ENCODE results near the gene KCNMA1. TPM values are rescaled to one million over a fixed set of nuclear protein-coding genes. Genes with fewer than 3 reads are reported as not detected.

Gene KCNMA1
- polyA plus RNA-seq, 4 donors = 2.7 to 8.6 (median 7.7) TPM

GRCh38 chr10:77072361-77072835 is 565.2 kb downstream of the KCNMA1 start:
- WGBS, 3 donors = 69 to 82% (median 73%) methylated on average over 10 of the region's 10 CpGs
- H3K27me3 ChIP-seq (ENCODE audit: control insufficient read depth in 3 of 3, insufficient read depth in 3 of 3, low read length in 3 of 3) = no peaks in the 10 kb centered on the region
- H3K9me3 ChIP-seq (ENCODE audit: control insufficient read depth in 2 of 2, insufficient read depth in 1 of 2, low read depth in 1 of 2, low read length in 1 of 2) = no peaks in the 10 kb centered on the region
- no peak for FAIRE-seq
- no peaks in the 10 kb centered on the region for H3K4me1 ChIP-seq (ENCODE audit: control insufficient read depth in 3 of 3, insufficient read depth in 2 of 3, low read depth in 1 of 3, low read length in 2 of 3)
- no peak overlapping the region for H3K27ac ChIP-seq (ENCODE audit: low read depth in 1 of 3, low read length in 2 of 3)
- no peak overlapping the region for H3K4me3 ChIP-seq (ENCODE audit: low read depth in 1 of 3, low read length in 3 of 3)
- peaks cover 0 to 4% (median 0%) of the 10 kb centered on the region in 3 donors for H3K36me3 ChIP-seq (ENCODE audit: control insufficient read depth in 3 of 3, insufficient read depth in 2 of 3, low read depth in 1 of 3, low read length in 3 of 3)
- DNase-seq = no peak

- WGBS, 3 donors = 37 to 73% (median 64%) methylated on average over 3 of the region's 3 CpGs
- no peaks in the 10 kb centered on the region for H3K27me3 ChIP-seq (ENCODE audit: control insufficient read depth in 3 of 3, insufficient read depth in 3 of 3, low read length in 3 of 3)
- no peak overlapping the region for H3K4me3 ChIP-seq (ENCODE audit: low read depth in 1 of 3, low read length in 3 of 3)
- H3K4me1 ChIP-seq (ENCODE audit: control insufficient read depth in 3 of 3, insufficient read depth in 2 of 3, low read depth in 1 of 3, low read length in 2 of 3) = no peaks in the 10 kb centered on the region
- no peak overlapping the region for H3K27ac ChIP-seq (ENCODE audit: low read depth in 1 of 3, low read length in 2 of 3)
- H3K36me3 ChIP-seq (ENCODE audit: control insufficient read depth in 3 of 3, insufficient read depth in 2 of 3, low read depth in 1 of 3, low read length in 3 of 3) = peaks cover 0 to 4% (median 0%) of the 10 kb centered on the region in 3 donors
- FAIRE-seq (no peak), DNase-seq (no peak)
- H3K9me3 ChIP-seq (ENCODE audit: control insufficient read depth in 2 of 2, insufficient read depth in 1 of 2, low read depth in 1 of 2, low read length in 1 of 2) = no peaks in the 10 kb centered on the region
Observed at GRCh38 chr10:77071956-77072355, 565.7 kb downstream of the KCNMA1 start.

GRCh38 chr10:77071001-77071511 is 566.6 kb downstream of the KCNMA1 start:
- peaks cover 0 to 4% (median 0%) of the 10 kb centered on the region in 3 donors for H3K36me3 ChIP-seq (ENCODE audit: control insufficient read depth in 3 of 3, insufficient read depth in 2 of 3, low read depth in 1 of 3, low read length in 3 of 3)
- H3K4me1 ChIP-seq (ENCODE audit: control insufficient read depth in 3 of 3, insufficient read depth in 2 of 3, low read depth in 1 of 3, low read length in 2 of 3) = no peaks in the 10 kb centered on the region
- no peak for DNase-seq
- no peak overlapping the region for H3K27ac ChIP-seq (ENCODE audit: low read depth in 1 of 3, low read length in 2 of 3)
- no peak overlapping the region for H3K4me3 ChIP-seq (ENCODE audit: low read depth in 1 of 3, low read length in 3 of 3)
- H3K27me3 ChIP-seq (ENCODE audit: control insufficient read depth in 3 of 3, insufficient read depth in 3 of 3, low read length in 3 of 3) = no peaks in the 10 kb centered on the region
- WGBS, 3 donors = 77 to 93% (median 80%) methylated on average over 4 of the region's 4 CpGs
- FAIRE-seq = no peak
- no peaks in the 10 kb centered on the region for H3K9me3 ChIP-seq (ENCODE audit: control insufficient read depth in 2 of 2, insufficient read depth in 1 of 2, low read depth in 1 of 2, low read length in 1 of 2)

- Histone ChIP-seq H3K4me3 (ENCODE audit: low read depth in 1 of 3, low read length in 3 of 3) (no peak overlapping the region), H3K27ac (ENCODE audit: low read depth in 1 of 3, low read length in 2 of 3) (no peak overlapping the region)
- no peak for FAIRE-seq
Observed at GRCh38 chr10:77070346-77070745, 567.3 kb downstream of the KCNMA1 start.

GRCh38 chr10:77068969-77069368 is 568.6 kb downstream of the KCNMA1 start:
- DNase-seq = no peak
- H3K4me3 ChIP-seq (ENCODE audit: low read depth in 1 of 3, low read length in 3 of 3) = no peak overlapping the region
- no peak for FAIRE-seq
- H3K4me1 ChIP-seq (ENCODE audit: control insufficient read depth in 3 of 3, insufficient read depth in 2 of 3, low read depth in 1 of 3, low read length in 2 of 3) = no peaks in the 10 kb centered on the region
- WGBS, 3 donors = 83 to 86% (median 86%) methylated on average over 3 of the region's 3 CpGs
- H3K27me3 ChIP-seq (ENCODE audit: control insufficient read depth in 3 of 3, insufficient read depth in 3 of 3, low read length in 3 of 3) = no peaks in the 10 kb centered on the region
- peaks cover 0 to 4% (median 0%) of the 10 kb centered on the region in 3 donors for H3K36me3 ChIP-seq (ENCODE audit: control insufficient read depth in 3 of 3, insufficient read depth in 2 of 3, low read depth in 1 of 3, low read length in 3 of 3)
- no peaks in the 10 kb centered on the region for H3K9me3 ChIP-seq (ENCODE audit: control insufficient read depth in 2 of 2, insufficient read depth in 1 of 2, low read depth in 1 of 2, low read length in 1 of 2)
- no peak overlapping the region for H3K27ac ChIP-seq (ENCODE audit: low read depth in 1 of 3, low read length in 2 of 3)

More at GRCh38 chr10:77070346-77070745, 567.3 kb downstream of the KCNMA1 start:
- no peaks in the 10 kb centered on the region for H3K9me3 ChIP-seq (ENCODE audit: control insufficient read depth in 2 of 2, insufficient read depth in 1 of 2, low read depth in 1 of 2, low read length in 1 of 2)
- no peaks in the 10 kb centered on the region for H3K4me1 ChIP-seq (ENCODE audit: control insufficient read depth in 3 of 3, insufficient read depth in 2 of 3, low read depth in 1 of 3, low read length in 2 of 3)
- H3K36me3 ChIP-seq (ENCODE audit: control insufficient read depth in 3 of 3, insufficient read depth in 2 of 3, low read depth in 1 of 3, low read length in 3 of 3) = peaks cover 0 to 4% (median 0%) of the 10 kb centered on the region in 3 donors
- H3K27me3 ChIP-seq (ENCODE audit: control insufficient read depth in 3 of 3, insufficient read depth in 3 of 3, low read length in 3 of 3) = no peaks in the 10 kb centered on the region
- 91 to 97% (median 96%) methylated on average over 5 of the region's 5 CpGs for WGBS, 3 donors
- no peak for DNase-seq

- 89 to 97% (median 93%) methylated on average over 4 of the region's 4 CpGs for WGBS, 3 donors
- Histone ChIP-seq H3K36me3 (ENCODE audit: control insufficient read depth in 3 of 3, insufficient read depth in 2 of 3, low read depth in 1 of 3, low read length in 3 of 3) (peaks cover 0 to 4% (median 0%) of the 10 kb centered on the region in 3 donors), H3K9me3 (ENCODE audit: control insufficient read depth in 2 of 2, insufficient read depth in 1 of 2, low read depth in 1 of 2, low read length in 1 of 2) (no peaks in the 10 kb centered on the region), H3K4me1 (ENCODE audit: control insufficient read depth in 3 of 3, insufficient read depth in 2 of 3, low read depth in 1 of 3, low read length in 2 of 3) (no peaks in the 10 kb centered on the region), H3K27me3 (ENCODE audit: control insufficient read depth in 3 of 3, insufficient read depth in 3 of 3, low read length in 3 of 3) (no peaks in the 10 kb centered on the region), H3K4me3 (ENCODE audit: low read depth in 1 of 3, low read length in 3 of 3) (no peak overlapping the region), H3K27ac (ENCODE audit: low read depth in 1 of 3, low read length in 2 of 3) (no peak overlapping the region)
- DNase-seq = no peak
- FAIRE-seq = no peak
Observed at GRCh38 chr10:77068272-77068671, 569.3 kb downstream of the KCNMA1 start.

- 85 to 90% (median 89%) methylated on average over 3 of the region's 3 CpGs for WGBS, 3 donors
- no peak for FAIRE-seq
- H3K27me3 ChIP-seq (ENCODE audit: control insufficient read depth in 3 of 3, insufficient read depth in 3 of 3, low read length in 3 of 3) = no peaks in the 10 kb centered on the region
- H3K4me3 ChIP-seq (ENCODE audit: low read depth in 1 of 3, low read length in 3 of 3) = no peak overlapping the region
- no peaks in the 10 kb centered on the region for H3K4me1 ChIP-seq (ENCODE audit: control insufficient read depth in 3 of 3, insufficient read depth in 2 of 3, low read depth in 1 of 3, low read length in 2 of 3)
- no peaks in the 10 kb centered on the region for H3K36me3 ChIP-seq (ENCODE audit: control insufficient read depth in 3 of 3, insufficient read depth in 2 of 3, low read depth in 1 of 3, low read length in 3 of 3)
- no peaks in the 10 kb centered on the region for H3K9me3 ChIP-seq (ENCODE audit: control insufficient read depth in 2 of 2, insufficient read depth in 1 of 2, low read depth in 1 of 2, low read length in 1 of 2)
- DNase-seq = no peak
- no peak overlapping the region for H3K27ac ChIP-seq (ENCODE audit: low read depth in 1 of 3, low read length in 2 of 3)
Observed at GRCh38 chr10:77062381-77062780, 575.2 kb downstream of the KCNMA1 start.

- FAIRE-seq (no peak), DNase-seq (no peak)
Observed at GRCh38 chr10:77060913-77061312, 576.7 kb downstream of the KCNMA1 start.

GRCh38 chr10:77056650-77057049 is 581.0 kb downstream of the KCNMA1 start:
- Histone ChIP-seq H3K27ac (ENCODE audit: low read depth in 1 of 3, low read length in 2 of 3) (no peak overlapping the region), H3K9me3 (ENCODE audit: control insufficient read depth in 2 of 2, insufficient read depth in 1 of 2, low read depth in 1 of 2, low read length in 1 of 2) (no peaks in the 10 kb centered on the region), H3K36me3 (ENCODE audit: control insufficient read depth in 3 of 3, insufficient read depth in 2 of 3, low read depth in 1 of 3, low read length in 3 of 3) (no peaks in the 10 kb centered on the region), H3K4me1 (ENCODE audit: control insufficient read depth in 3 of 3, insufficient read depth in 2 of 3, low read depth in 1 of 3, low read length in 2 of 3) (no peaks in the 10 kb centered on the region), H3K27me3 (ENCODE audit: control insufficient read depth in 3 of 3, insufficient read depth in 3 of 3, low read length in 3 of 3) (peaks cover 0 to 7% (median 0%) of the 10 kb centered on the region in 3 donors), H3K4me3 (ENCODE audit: low read depth in 1 of 3, low read length in 3 of 3) (no peak overlapping the region)
- DNase-seq = no peak
- 91 to 95% (median 92%) methylated on average over 2 of the region's 2 CpGs for WGBS, 3 donors
- FAIRE-seq = no peak

More at GRCh38 chr10:77060913-77061312, 576.7 kb downstream of the KCNMA1 start:
- H3K4me3 ChIP-seq (ENCODE audit: low read depth in 1 of 3, low read length in 3 of 3) = no peak overlapping the region
- H3K27me3 ChIP-seq (ENCODE audit: control insufficient read depth in 3 of 3, insufficient read depth in 3 of 3, low read length in 3 of 3) = no peaks in the 10 kb centered on the region
- 65 to 77% (median 70%) methylated on average over 2 of the region's 2 CpGs for WGBS, 3 donors
- H3K9me3 ChIP-seq (ENCODE audit: control insufficient read depth in 2 of 2, insufficient read depth in 1 of 2, low read depth in 1 of 2, low read length in 1 of 2) = no peaks in the 10 kb centered on the region
- no peaks in the 10 kb centered on the region for H3K4me1 ChIP-seq (ENCODE audit: control insufficient read depth in 3 of 3, insufficient read depth in 2 of 3, low read depth in 1 of 3, low read length in 2 of 3)
- no peaks in the 10 kb centered on the region for H3K36me3 ChIP-seq (ENCODE audit: control insufficient read depth in 3 of 3, insufficient read depth in 2 of 3, low read depth in 1 of 3, low read length in 3 of 3)
- no peak overlapping the region for H3K27ac ChIP-seq (ENCODE audit: low read depth in 1 of 3, low read length in 2 of 3)

Data from small intestine (tissue), 7 donors.